ENCODE results near the gene SDR42E1.
"Not testable (repeated sequence)": the region's sequence is repeated elsewhere in the genome, so short reads cannot be mapped to it uniquely, and the experiment has no call there.

SDR42E1 gene

GRCh38 chr16:82005027-82005830 lies 6.0 kb downstream of the SDR42E1 start:
- no peak for DNase-seq (ENCODE audit: low read depth)

GRCh38 chr16:82004601-82005000 lies 6.7 kb downstream of the SDR42E1 start:
- no peak for DNase-seq (ENCODE audit: low read depth)

- no peak for DNase-seq (ENCODE audit: low read depth)
Measured at GRCh38 chr16:82002831-82003230, 8.4 kb downstream of the SDR42E1 start.

- DNase-seq (ENCODE audit: low read depth), result no peak
Measured at GRCh38 chr16:81997738-81998137, 13.5 kb downstream of the SDR42E1 start.

- no peak for DNase-seq (ENCODE audit: low read depth)
Measured at GRCh38 chr16:81996664-81997509, 14.4 kb downstream of the SDR42E1 start.

- DNase-seq (ENCODE audit: low read depth), result no peak
Measured at GRCh38 chr16:81995651-81996050, 15.6 kb downstream of the SDR42E1 start.

GRCh38 chr16:81994485-81994884 lies 16.8 kb downstream of the SDR42E1 start:
- no peak for DNase-seq (ENCODE audit: low read depth)

- no peak for DNase-seq (ENCODE audit: low read depth)
Measured at GRCh38 chr16:81992859-81993258, 18.4 kb downstream of the SDR42E1 start.

DNA sequence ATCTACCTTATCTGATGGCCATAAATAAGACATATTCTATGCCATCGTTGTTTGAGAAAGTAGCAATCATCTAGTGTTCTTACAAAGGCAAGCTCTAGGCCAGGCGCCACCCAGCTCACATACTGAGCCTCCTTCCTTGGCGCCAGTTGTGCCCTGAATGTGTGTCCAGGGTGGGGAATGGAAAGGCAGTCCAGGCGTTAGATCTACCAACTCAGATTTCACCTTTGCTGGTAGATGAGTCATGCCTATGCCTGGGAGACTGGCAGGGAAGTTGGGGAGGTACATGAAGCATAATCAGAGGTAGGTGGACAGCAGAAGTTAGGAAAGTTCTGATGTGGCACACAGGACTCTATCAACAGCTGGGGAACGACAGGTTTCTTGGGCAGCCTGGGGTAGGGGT lies 23.6 kb downstream of the SDR42E1 start:
- DNase-seq (ENCODE audit: low read depth), result no peak

- DNase-seq (ENCODE audit: low read depth), result no peak
Measured at GRCh38 chr16:81987121-81987520, 24.1 kb downstream of the SDR42E1 start.

DNA sequence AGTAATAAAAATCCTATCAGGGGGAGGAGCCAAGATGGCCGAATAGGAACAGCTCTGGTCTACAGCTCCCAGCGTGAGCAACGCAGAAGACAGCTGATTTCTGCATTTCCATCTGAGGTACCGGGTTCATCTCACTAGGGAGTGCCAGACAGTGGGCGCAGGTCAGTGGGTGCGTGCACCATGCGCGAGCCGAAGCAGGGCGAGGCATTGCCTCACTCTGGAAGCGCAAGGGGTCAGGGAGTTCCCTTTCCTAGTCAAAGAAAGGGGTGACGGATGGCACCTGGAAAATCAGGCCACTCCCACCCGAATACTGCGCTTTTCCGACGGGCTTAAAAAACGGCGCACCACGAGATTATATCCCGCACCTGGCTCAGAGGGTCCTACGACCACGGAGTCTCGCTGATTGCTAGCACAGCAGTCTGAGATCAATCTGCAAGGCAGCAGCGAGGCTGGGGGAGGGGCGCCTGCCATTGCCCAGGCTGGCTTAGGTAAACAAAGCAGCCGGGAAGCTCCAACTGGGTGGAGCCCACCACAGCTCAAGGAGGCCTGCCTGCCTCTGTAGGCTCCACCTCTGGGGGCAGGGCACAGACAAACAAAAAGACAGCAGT lies 33.8 kb downstream of the SDR42E1 start:
- DNase-seq (ENCODE audit: low read depth), result not testable (repeated sequence)

GRCh38 chr16:81975637-81976036 lies 35.6 kb downstream of the SDR42E1 start:
- DNase-seq (ENCODE audit: low read depth), result no peak

DNA sequence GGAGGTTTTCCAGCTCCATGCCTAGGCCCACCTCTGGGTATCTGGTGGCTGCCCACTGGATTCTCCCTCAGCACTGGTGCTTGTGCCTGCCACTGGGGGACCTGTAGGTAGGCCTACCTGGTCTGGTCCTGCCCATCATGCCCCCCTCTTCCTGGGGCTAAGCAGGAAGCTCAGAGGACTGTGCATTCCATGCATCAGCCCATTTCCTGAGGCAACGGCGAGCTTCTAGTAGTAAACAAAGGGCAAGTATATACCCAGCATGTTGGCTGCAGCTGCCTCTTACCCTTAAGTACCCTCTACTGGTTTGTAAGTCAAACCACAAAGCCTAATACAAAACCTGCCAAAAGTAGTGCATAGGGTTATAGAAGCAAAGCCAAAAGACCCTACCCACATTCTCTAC lies 37.5 kb downstream of the SDR42E1 start:
- DNase-seq (ENCODE audit: low read depth), result no peak

DNA sequence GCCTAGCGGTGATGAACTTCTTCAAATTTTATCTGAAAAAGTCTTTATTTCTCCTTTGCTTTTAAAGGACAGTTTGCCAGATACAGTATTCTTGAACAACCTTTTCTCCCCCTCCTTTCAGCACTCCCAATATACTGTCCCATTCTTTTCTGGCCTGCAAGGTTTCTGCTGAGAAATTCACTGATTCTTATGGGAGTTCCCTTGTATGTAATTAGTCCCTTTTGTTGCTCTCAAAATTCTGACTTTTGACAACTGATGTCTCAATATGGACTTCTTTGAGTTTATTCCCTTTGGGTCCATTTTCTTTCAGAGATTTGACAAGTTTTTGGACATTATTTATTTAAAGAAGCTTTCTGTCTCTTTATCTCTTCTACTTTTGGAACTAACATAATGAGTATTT lies 39.4 kb downstream of the SDR42E1 start:
- DNase-seq (ENCODE audit: low read depth), result no peak

DNA sequence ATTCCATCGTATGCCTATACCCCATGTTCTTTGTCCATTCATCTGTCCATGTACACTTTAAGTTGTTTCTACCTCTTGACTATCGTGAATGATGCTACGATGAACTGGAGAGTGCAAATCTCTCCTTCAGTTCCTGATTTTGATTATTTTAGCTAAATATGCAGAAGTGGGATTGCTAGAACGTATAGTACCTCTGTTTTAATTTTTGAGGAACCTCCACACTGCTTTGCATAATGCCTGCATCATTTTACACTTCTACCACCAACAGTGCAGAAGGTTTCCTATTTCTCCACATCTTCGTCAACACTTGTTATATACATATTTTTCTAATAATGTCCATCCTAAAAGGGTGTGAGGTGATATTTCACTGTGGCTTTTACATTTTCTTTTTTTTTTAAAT lies 43.9 kb downstream of the SDR42E1 start:
- DNase-seq (ENCODE audit: low read depth), result no peak

- DNase-seq (ENCODE audit: low read depth), result no peak
Measured at GRCh38 chr16:81964808-81965207, 46.5 kb downstream of the SDR42E1 start.

- no peak for DNase-seq (ENCODE audit: low read depth)
Measured at GRCh38 chr16:81956213-81956948, 54.9 kb downstream of the SDR42E1 start.

DNA sequence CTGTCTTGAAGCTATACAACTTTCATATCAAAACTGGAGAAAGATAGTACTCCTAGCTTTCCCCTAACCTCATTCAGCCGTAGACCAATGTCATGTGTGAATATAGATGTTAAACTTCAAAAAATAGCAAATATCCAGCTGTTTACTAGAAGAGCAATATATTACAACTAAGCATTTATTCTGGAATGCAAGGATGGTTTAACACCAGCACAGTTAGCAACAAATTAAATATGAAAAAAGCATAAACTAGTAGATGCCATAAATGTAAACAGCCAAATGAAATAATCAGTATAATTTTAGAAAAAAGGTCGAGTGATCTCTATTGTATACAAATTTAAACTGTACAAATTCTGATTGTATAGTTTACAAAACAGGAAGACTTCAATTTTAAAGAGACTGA lies 59.7 kb downstream of the SDR42E1 start:
- no peak for DNase-seq (ENCODE audit: low read depth)

DNA sequence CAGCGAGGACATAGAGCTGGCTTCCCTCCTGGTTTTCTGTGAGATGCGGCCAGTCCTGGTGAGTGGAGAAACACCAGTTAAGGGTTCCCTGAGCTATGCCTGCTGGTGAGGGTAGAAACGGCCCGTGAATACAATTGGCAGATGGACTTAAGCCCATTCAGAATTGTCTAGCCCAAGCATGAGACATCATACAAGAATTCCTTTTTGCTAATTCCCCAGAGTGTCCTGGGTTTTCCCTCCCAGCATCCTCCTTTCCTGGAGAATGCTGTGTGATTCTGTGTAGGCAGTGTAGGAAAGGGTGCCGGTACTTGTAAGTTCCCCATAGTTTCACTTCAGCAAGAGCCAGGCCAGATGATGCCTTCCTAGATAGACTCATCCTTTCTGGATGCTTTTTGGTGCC lies 65.1 kb downstream of the SDR42E1 start:
- DNase-seq (ENCODE audit: low read depth), result no peak

GRCh38 chr16:81945665-81946064 lies 65.6 kb downstream of the SDR42E1 start:
- DNase-seq (ENCODE audit: low read depth), result no peak

- no peak for DNase-seq (ENCODE audit: low read depth)
Measured at GRCh38 chr16:81942007-81942601, 69.2 kb downstream of the SDR42E1 start.
